Measurements from ENCODE around the gene RWDD2A.

DNA sequence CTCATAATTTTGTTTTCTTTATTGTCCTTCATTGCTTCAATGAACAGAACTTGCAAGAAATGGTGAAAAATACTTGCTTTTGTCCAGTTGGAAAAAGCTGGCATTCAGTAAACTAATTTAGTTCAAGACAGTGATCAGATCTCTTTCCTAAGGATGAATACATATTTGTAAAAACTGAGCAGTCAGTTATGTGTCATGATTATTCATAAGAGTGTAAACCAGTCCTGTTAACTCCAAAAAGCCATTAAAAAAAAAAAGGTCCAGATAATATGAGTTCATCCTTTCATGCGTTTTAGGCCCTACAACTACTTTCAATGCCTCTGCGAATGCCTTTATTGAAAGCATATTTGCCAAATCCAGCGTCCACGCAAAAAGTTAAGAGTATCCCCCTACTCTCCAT is 701 bp upstream of the RWDD2A start:
- TF ChIP-seq RCOR1 (IDR thresholded peaks at IDR 0.05; ENCODE audit: insufficient replicate concordance, low read length), result no peak
- TF ChIP-seq, protein P1, sequence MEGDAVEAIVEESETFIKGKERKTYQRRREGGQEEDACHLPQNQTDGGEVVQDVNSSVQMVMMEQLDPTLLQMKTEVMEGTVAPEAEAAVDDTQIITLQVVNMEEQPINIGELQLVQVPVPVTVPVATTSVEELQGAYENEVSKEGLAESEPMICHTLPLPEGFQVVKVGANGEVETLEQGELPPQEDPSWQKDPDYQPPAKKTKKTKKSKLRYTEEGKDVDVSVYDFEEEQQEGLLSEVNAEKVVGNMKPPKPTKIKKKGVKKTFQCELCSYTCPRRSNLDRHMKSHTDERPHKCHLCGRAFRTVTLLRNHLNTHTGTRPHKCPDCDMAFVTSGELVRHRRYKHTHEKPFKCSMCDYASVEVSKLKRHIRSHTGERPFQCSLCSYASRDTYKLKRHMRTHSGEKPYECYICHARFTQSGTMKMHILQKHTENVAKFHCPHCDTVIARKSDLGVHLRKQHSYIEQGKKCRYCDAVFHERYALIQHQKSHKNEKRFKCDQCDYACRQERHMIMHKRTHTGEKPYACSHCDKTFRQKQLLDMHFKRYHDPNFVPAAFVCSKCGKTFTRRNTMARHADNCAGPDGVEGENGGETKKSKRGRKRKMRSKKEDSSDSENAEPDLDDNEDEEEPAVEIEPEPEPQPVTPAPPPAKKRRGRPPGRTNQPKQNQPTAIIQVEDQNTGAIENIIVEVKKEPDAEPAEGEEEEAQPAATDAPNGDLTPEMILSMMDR (conservative IDR thresholded peaks at IDR 0.05; ENCODE audit: low read depth, low read length), result no peak
- TF ChIP-seq CEBPB (IDR thresholded peaks at IDR 0.05; ENCODE audit: low read depth, low read length), result no peak
- TF ChIP-seq POLR2A (IDR thresholded peaks at IDR 0.05; ENCODE audit: low read depth, low read length), result no peak
- TF ChIP-seq MXI1 (IDR thresholded peaks at IDR 0.05; ENCODE audit: borderline replicate concordance, low read depth, low read length), result no peak
- no peak for TF ChIP-seq NFE2L2 (IDR thresholded peaks at IDR 0.05; ENCODE audit: low read depth, low read length)
- TF ChIP-seq, protein P2, sequence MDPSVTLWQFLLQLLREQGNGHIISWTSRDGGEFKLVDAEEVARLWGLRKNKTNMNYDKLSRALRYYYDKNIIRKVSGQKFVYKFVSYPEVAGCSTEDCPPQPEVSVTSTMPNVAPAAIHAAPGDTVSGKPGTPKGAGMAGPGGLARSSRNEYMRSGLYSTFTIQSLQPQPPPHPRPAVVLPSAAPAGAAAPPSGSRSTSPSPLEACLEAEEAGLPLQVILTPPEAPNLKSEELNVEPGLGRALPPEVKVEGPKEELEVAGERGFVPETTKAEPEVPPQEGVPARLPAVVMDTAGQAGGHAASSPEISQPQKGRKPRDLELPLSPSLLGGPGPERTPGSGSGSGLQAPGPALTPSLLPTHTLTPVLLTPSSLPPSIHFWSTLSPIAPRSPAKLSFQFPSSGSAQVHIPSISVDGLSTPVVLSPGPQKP (IDR thresholded peaks at IDR 0.05; ENCODE audit: borderline replicate concordance, low read depth, low read length), result no peak
- no peak for TF ChIP-seq RAD21 (IDR thresholded peaks at IDR 0.05; ENCODE audit: low read length)
- no peak for TF ChIP-seq MAFK (IDR thresholded peaks at IDR 0.05; ENCODE audit: low read depth, low read length)
- TF ChIP-seq SMC3 (IDR thresholded peaks at IDR 0.05; ENCODE audit: low read depth, low read length), result no peak
- TF ChIP-seq MAZ (IDR thresholded peaks at IDR 0.05; ENCODE audit: borderline replicate concordance, low read depth, low read length), result no peak
- TF ChIP-seq RFX5 (IDR thresholded peaks at IDR 0.05; ENCODE audit: low read depth, low read length), result no peak
- TF ChIP-seq, protein P3, sequence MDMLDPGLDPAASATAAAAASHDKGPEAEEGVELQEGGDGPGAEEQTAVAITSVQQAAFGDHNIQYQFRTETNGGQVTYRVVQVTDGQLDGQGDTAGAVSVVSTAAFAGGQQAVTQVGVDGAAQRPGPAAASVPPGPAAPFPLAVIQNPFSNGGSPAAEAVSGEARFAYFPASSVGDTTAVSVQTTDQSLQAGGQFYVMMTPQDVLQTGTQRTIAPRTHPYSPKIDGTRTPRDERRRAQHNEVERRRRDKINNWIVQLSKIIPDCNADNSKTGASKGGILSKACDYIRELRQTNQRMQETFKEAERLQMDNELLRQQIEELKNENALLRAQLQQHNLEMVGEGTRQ (IDR thresholded peaks at IDR 0.05; ENCODE audit: low read depth, low read length), result no peak
- TF ChIP-seq FOS (IDR thresholded peaks at IDR 0.05; ENCODE audit: low read depth, low read length), result no peak

Measured in IMR-90 (cell line).